Activated T-cell treated with anti-CD3 and anti-CD28 coated beads for 4 hours (primary cell): Measurements from ENCODE around the gene KCNA5.

ENCODE experiments used
- DNase-seq: peaks from one replicate; pipeline ENCODE4 v3.0.0-alpha.2; 2020

The KCNA5 gene

DNA sequence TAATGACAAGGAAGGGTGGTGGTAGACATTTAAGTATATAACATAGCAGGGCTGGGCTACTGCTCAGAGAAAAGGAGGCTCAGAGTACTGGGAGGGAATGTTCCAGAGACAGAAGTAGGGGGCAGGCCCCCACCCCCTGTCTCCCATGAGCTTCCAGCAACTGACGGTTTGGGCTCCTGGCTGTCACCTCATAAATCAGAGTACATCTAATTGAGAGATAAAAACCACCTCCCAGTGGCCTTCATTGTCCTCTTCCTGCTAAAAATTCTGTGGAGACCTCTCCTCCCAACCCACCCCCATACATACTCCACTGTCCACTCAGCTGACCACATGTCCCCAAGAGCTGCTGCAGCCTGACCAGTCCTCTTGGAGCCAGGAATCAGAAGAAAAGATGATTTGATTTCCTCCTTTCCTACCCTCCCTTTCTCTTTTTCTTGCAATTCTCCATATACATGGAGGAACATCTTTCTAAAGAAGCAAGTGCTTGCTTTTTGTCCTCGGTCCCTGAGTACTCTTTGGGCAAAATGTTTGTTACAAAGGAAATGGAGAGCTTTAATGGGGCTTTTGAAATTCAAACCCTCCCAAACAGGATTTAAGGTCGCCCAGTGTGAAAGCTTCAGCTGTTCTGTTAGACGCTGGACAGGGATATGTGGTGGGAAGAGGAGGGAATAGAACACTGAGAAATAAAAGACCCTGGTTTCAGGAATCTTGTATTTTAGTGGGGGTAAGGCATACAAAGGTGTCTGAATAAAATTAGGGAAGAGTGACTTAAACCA lies 16.4 kb upstream of the KCNA5 start:
- DNase-seq = no peak

DNA sequence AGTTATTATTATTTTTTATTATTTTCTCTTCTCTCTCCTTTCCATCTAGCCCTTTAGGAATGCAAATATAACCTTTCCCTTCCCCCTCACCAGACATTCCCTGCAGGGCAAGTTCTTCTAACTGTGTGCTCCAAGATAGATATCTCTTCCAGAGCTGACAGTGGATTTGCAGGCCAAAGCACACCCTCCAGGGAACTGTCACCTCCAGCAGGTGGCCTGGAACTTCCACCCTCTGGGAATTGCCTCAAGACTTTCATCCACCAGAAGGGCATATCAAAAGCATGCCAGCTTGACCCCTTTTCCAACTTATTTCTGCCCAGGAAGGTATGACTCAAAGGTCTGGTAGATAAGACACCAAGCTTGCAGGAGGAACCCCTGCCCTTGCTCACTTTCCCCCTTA lies 13.6 kb upstream of the KCNA5 start:
- DNase-seq = no peak

DNA sequence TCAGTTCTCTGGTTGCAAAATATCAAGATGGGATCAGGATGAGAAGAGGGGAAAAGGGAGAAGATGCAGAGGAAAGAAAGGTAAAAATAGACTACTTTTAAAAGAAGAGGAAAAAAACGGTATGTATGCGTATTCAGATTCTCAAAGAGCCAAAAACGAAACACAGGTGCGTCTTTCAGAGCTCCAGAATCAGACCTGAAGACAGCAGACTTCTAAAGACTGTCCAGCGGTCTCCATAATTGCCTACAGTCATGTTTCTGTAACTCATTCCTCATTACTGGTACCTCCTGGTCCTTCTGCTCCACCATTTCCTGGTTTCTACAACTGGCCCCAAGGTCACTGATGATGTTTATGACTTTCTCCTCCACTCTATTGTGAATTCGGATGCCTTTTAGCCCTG lies 12.4 kb upstream of the KCNA5 start:
- no peak for DNase-seq

DNA sequence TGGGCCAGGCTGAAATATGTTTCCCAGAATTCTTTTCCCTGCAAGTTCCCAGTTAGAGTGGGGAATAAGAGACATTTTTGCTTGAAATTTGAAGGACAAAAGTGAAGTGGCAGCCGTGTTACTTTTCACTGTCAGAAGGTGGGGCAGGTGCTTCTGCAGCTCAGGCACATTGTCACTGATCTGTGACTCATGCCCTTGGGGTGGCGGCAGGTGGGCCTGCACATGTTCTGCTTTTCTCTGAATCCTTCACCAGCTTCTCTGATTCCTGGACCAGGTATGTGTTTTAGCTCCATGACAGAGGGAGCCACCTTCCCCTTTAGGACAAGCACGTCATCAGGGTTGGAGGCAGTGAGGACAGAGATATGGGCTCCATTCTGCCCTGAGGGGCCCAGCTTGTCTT lies 11.7 kb upstream of the KCNA5 start:
- no peak for DNase-seq

DNA sequence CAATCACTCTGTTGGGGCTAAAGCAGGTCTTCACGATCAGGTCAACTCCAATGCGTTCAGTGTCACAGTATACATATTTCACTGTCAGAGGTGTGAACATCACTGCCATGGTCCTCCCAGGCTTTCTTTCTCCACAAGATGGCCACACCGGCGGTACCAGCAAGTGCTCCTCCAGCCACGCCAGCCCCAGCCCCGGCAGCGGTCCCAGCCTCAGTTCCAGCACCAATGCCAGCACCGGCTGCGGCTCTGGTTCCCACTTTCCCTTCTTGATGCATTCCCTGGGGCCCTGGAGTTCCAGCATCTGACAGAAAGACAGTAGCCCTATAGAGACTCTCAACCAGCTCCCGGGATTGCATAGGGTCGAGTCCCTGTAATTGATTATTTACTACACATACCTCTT lies 10.9 kb upstream of the KCNA5 start:
- DNase-seq = no peak

DNA sequence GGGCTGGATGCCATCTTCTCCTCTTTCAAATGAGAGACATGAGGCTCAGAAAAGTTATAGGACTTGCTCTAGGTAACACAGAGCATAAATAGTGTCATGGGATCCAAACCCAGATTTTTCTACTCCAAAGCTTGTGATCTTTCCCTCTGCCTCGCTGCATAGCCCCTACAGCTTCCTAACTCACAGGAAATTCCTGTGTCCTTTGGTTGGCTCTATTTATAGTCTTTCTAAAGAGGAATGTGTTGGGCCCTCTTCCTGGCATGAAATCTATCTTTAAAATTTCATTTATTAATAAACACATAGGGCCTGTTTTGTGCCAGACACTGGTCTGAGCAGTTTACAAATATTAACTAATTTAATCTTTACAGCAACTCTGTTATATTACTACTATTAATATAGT lies 9.8 kb upstream of the KCNA5 start:
- DNase-seq = no peak

DNA sequence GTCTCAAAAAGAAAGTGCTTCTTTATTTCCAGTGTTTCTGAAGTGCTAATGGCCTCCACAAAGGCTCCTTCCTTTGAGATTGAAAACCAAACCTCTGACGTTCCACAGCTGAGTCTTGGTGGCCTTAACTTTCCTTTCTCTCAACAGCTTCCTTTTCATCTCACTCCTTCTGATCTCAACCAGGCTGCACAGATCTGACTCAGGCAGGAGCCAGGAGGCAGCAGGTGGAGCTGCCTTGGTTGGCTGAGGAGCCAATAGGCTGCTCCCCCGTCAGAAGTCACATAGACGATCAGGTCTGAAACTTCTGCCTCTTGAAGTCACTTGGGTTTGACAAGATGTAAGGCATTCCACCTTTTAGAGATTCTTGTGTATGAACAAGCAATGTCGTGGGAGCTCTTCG lies 9.1 kb upstream of the KCNA5 start:
- DNase-seq = no peak

DNA sequence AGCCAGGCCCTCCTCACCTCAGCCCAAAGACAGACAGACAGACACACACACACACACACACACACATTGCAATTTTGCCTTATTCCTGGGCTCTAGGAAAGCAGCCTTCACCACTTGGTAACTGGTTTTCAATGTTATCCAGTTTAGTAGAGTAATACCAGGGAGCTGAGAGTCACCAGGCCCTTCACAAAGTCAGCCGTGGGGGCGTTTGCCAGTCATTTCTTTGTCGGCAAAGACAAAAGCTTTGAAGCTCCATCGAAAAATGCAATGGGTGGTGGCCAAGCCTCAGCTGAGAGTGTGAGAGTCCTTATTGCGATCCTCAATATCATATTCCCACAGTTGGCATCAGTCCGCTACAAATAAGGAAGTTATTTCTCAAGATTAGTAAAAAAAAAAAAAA lies 8.1 kb upstream of the KCNA5 start:
- DNase-seq = no peak

DNA sequence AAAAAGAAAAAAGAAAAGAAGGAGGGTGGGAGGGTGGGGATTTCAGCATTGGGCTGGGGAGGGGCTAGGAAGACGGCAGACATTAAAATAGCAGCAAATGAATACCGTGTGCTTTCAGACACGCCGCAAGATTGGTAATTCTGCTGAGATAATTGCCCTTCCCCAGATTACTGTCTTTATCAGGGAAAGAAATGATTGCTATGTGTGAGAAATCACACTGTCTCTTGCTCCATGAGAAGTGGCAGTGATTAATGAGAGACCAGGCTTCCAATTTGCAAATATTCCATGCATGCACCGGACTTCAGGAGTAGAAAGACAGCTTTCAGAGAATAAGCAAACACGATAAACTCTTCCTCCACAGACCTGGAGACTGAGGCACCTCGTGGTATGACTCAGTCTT lies 7.6 kb upstream of the KCNA5 start:
- DNase-seq = no peak

DNA sequence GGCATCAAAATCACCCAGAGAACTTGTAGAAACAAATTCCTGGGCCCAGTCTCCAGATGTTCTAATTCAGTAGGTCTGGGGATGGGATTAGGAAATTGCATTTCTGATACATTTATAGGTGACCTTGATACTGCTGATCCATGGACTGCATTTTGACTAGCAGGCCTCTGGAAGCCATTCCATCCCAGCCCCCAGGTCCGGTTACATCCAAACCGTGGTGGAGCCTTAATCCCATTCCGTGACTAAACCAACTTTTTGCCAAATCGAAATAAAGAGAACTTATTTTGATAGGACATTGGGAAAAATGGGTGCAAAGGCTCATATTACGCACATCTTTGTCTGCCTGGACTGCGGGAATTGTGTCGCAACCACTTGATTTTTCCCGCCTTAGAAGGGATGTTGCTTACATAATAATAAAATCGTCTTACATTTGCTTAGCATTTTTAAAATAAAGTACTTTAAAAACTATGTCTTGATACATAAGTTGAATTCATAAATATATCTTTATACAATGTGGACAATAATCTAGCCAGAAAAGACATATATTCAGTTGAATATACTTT lies 5.8 kb upstream of the KCNA5 start:
- DNase-seq = no peak

DNA sequence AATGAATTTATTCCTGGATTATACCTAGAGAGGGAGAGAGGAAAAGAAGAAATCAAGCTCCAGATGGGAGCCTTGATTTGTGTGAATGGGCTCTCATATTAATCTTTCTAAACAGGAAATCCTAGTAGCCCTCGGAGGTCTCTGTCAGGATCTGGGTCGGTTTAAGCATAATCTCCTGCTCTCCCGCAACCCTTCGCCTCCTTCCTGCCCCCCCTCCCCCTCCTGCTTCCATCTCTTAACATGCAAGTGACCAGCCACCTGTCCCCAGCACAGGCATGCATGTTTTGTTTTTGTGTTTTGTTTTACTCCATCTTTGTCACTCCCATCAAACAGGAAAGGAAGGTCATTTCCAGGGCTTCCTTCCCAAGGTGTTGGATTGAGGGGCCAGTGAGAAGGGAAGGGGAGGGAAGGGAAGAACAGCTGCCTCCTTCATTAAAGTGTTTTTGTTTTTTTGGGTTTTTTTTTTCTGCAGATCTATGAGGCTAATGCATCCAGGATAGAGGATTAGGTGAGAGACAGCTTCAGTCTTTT lies 4.8 kb upstream of the KCNA5 start:
- no peak for DNase-seq

DNA sequence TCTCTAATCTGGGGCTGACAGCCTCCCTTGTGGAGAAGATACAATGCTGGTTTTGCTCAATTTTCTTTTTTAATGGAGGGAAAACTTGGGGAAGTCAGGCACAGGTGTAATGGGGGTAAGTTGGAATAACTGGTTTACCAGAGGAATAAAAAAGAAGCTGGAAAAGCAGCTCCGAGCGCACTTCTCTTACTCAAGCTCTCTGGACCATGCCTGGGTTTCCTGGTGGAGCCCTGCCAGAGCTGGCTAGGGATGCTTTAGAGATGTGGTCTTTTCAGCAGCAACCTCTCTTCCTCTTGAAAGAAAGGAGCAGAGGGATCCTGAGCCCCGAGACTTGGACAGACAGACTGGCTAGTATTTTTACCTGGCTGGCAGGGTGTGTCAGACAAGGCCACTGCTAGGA lies 3.9 kb upstream of the KCNA5 start:
- DNase-seq = no peak

DNA sequence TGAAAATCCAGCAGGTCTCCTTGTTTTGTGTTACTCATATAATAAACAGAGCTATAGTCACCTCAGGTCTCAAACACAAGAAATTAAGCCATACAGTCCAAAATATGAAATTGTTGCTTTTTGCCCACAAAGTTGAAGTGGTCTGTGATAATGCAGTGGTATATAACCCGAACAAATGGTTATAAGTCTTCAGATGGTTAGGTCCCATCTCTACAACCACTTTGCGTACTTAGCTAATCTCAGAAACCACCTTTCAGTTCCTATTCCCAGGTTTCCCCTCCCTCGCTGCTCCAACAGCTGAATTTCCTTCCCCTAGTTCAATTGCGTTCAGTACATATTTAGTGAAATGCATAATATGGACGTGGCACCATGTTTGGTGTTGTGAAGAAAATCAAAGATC lies 3.3 kb upstream of the KCNA5 start:
- no peak for DNase-seq

DNA sequence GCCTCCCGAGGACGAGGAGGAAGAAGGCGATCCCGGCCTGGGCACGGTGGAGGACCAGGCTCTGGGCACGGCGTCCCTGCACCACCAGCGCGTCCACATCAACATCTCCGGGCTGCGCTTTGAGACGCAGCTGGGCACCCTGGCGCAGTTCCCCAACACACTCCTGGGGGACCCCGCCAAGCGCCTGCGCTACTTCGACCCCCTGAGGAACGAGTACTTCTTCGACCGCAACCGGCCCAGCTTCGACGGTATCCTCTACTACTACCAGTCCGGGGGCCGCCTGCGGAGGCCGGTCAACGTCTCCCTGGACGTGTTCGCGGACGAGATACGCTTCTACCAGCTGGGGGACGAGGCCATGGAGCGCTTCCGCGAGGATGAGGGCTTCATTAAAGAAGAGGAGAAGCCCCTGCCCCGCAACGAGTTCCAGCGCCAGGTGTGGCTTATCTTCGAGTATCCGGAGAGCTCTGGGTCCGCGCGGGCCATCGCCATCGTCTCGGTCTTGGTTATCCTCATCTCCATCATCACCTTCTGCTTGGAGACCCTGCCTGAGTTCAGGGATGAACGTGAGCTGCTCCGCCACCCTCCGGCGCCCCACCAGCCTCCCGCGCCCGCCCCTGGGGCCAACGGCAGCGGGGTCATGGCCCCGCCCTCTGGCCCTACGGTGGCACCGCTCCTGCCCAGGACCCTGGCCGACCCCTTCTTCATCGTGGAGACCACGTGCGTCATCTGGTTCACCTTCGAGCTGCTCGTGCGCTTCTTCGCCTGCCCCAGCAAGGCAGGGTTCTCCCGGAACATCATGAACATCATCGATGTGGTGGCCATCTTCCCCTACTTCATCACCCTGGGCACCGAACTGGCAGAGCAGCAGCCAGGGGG lies 979 bp downstream of the KCNA5 start:
- no peak for DNase-seq

DNA sequence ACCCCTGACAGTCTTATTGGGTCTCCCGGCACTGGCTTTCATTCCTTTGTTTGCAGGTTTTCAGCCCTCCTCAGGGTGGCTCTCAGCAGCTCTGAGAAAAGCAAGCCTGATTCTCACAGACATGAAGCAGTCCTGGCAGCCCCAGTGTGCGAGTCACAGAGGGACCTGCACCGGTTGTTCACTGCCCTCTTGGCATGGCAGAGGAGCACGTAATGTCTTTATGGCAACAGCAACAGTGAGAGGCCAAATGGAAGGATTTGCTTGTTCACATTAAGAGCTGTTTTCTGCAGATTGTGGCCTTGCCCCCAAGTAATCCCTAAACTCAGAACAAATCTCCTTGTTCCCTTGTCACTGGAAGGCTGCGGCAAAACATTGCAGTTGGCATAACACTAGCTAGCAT lies 3.4 kb downstream of the KCNA5 start:
- DNase-seq = no peak

DNA sequence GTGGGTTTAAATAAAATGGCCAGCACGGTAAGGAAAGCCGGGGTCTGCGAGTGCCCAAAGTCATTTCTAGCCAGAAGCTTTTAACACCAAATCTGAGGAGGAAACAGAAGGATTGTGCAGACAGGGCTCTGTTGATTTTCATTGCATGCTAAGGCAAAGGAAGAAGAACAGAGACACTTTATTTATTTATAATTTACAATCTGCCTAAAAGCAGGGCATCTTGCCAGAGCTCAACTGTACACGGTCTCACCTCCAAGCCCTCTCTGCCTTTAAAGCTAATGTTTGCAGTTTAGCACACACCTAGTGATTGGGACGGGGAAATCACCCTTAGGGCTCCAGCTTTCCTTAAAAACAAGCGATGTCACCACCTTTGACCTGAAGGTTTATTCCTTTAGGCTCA lies 4.0 kb downstream of the KCNA5 start:
- no peak for DNase-seq

DNA sequence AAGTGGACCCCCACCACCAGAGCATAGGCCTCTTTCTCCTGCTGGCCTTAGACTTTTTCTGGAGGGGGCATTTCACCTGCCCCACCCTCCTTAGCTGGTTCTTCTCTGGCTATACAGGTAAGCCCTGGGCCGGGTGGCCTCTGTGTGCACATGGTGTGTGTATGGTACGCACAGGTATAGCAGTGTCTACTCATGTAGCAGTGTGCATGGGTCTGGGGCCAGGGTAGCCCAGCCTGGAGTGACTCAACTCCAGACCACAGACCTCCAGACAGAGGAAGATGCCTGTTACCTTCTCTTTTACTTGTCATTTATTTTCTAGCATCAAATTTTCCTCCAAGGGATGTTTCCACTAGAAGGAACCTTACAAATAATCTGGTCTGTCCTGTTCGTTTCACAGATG lies 6.9 kb downstream of the KCNA5 start:
- DNase-seq = no peak

DNA sequence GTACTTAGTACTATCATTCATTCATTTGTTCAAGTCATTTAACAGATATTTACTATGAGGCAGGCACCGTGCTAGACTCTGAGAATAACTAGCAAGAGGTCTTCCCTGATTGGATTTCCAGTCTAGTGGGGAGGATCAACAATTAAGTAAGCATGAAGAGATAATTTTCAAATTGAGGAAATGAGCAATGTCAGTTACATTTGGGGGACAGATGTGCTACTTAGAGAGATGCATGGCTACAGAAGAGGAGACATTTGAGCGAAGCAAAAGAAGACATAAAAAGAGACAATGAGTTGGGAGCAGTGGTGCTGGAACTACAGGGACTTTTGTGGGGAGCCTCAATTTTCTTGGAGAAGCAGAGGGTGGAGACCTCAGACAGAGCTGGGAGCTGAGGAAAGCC lies 7.7 kb downstream of the KCNA5 start:
- DNase-seq = no peak

DNA sequence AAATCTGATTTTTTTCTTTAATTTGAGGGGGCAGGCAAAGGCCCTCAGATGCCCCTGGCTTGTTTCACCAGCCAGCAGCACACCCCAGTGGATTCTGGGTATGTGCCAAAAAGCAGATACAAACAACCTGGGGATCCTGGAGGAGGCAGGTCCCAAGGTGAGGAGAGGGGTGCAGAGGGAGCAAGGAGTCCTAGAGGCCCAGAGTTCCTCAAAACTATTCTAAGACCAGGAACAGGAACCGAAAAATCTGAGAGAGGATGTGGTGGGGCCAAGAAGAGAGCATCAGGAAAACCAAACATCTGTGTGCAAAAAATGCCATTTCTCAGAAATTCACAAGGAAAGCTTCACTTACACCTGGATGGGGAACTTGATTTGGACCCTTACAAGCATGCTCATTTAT lies 8.2 kb downstream of the KCNA5 start:
- no peak for DNase-seq

DNA sequence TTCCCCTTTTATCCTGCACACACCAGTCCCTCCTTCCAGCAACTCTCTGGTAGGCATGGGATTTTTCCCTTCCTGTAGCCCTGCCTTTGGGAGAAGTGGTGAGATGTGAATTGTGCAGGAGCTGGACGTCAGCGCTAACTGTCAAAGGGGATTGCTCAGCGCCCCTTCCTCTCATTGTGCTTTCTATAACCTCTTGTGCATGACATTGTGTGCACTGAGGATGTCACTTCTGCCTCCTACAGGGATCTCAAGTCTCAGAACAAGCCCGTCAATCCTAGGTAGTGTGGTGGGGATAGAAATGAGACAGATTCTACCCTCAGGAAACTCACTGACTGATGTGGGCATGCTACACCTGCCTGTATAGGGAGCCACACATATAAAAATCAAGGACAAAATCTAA lies 8.7 kb downstream of the KCNA5 start:
- no peak for DNase-seq

DNA sequence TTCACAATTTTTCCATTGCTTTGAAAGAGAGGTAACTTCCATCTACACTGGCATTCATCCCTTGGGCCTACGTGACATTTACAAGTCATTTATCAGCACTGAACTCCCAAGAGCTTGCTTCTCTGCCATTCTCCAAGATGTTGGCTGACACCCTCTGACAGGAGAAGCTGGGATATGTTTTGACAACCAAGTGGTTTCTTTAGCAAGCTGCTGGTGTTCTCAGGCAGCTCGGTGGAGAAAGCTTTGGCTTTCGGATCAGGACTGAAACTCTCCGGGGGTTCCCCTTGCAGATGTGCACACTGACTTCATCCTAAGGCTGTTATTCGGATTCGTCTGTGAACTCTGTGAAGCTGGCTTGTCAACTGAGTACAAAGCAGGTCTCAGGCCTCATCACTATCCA lies 15.7 kb downstream of the KCNA5 start:
- no peak for DNase-seq

DNA sequence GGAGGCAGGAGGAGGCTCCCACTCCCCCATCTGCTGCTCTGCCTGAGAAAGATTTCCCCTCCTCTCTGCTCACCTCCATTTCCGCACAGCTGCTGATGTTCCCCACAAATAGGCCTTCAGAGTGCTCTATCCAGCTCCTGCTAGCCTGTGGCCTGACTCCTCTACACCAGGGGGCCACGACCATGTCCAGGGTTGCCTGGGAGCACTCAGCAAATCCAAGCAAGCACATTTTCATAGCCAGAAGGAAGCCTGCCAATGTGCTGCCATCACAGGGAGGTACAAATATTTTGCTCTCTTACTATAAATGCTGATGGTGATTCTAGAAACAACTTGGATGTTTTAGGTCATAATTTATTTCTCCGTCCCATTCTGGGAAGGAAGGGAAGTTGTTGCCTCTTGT lies 17.3 kb downstream of the KCNA5 start:
- no peak for DNase-seq

DNA sequence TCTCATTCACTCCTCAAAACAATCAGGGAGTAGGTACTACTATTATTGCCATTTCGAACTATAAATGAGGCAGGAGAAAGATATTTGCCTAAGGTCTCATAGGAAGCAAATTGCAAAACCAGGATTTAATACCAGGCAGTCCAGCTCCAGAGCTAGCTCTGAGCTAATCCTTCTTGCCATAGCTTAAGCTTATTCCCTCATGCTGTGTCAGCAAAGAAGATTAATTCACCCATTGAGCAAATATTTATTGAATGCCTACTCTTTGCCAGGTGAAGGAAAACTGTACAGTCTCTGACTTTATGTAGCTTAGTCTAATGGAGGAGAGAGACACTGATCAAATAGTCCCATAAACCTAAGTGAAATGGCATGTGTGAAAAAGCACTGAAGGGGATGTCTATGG lies 19.5 kb downstream of the KCNA5 start:
- no peak for DNase-seq

DNA sequence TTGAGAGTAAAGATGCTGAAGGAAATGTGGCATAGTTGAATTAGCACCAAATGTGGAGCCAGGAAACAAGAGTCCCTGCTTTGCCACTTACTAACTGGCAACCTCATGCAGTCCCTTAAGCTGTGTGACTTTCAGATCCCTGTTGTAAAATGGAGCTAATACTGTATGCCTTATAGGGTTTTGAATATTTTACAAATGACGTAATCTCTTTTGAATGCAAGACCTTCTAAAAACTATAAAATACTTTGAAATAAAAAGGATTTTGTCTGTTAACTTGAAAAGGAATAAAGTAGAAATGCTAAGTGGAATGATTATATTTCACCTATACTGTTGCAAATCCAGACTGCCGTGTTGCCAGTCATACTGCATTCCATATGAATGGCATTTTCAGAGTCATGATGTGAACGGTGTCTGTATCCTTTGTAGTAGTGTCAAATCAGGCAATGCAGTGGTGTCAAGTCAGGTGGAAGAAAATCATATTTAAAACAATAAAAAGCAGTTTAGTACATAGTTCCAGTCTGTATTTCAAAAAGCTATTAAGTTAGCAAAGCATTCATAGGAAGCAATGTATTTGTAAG lies 21.3 kb downstream of the KCNA5 start:
- DNase-seq = no peak
